GM10266 (cell line): ENCODE results near the gene TNC.

ENCODE experiments used
- DNase-seq: peaks from one replicate; pipeline ENCODE4 v3.0.0; 2012; ENCODE audit errors: extremely low spot score
- CTCF ChIP-seq: IDR thresholded peaks from 2 replicates; pipeline ENCODE4 v1.5.1; 2012; ENCODE audit warnings: mild to moderate bottlenecking, low read depth; ENCODE audit not compliant: control insufficient read depth, insufficient read depth; ENCODE audit errors: missing control alignments

TNC gene

DNA sequence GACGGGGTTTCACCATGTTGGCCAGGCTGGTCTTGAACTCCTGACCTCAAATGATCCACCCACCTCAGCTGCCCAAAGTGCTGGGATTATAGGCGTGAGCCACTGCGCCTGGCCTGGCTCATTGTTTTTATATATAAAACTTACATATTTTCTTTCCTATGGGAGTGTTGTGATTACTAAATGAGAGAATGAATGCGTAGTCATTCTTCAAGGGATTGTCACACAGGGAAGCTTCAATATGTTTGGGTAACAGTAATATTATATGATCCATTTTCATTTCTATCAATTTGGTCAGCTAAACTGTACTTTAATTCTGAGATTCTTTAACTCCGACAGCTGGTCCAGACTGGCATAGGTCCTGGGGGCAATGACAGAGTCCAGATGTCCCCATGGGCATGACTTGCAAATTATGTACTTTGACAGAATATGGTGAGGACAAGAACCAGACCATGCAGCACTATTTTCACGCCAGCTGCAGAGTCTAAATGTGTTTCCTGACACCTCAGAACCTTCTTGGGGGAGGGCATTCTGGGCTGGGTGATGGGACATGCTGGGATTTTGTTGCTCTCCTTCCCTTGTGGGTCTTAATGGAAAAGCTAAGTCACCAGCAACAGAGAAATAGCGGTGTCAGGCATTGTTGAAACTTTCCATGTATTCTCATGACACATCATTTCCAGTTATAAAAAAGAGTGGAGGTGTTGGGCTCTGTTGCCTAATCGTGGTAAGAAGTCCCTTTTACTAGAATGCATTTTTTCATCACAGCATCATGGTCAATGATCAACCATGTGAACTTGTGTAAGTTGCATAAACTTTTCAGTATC is 40.9 kb upstream of the TNC start:
- no peak for TF ChIP-seq CTCF

DNA sequence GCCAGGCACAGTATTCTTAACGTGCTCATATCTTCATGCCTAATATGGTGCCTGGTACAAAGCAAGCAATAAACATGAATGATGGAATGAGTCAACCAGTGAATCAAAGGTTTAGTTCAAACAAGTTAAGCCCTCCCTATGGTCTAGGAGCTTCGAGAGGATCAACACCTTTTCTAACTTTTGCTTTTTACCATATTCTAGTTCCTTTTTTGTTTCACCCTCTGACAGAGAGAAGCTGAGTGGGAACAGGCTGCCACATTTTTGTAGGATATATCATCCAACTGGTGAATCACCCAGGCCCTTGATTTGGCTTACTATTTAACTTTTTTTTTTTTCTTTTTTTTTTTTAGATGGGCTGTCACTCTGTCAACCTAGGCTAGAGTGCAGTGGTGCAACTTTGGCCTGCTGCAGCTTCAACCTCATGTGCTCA is 39.3 kb upstream of the TNC start:
- DNase-seq, result no peak
- TF ChIP-seq CTCF, result no peak

More for the DNA sequence above, 40.9 kb upstream of the TNC start:
- no peak for DNase-seq

GRCh38 chr9:115155037-115155436 is 37.1 kb upstream of the TNC start:
- DNase-seq, result no peak
- no peak for TF ChIP-seq CTCF

GRCh38 chr9:115154617-115155016 is 36.7 kb upstream of the TNC start:
- no peak for DNase-seq
- TF ChIP-seq CTCF, result no peak

GRCh38 chr9:115152281-115152820 is 34.4 kb upstream of the TNC start:
- DNase-seq, result no peak
- no peak for TF ChIP-seq CTCF

DNA sequence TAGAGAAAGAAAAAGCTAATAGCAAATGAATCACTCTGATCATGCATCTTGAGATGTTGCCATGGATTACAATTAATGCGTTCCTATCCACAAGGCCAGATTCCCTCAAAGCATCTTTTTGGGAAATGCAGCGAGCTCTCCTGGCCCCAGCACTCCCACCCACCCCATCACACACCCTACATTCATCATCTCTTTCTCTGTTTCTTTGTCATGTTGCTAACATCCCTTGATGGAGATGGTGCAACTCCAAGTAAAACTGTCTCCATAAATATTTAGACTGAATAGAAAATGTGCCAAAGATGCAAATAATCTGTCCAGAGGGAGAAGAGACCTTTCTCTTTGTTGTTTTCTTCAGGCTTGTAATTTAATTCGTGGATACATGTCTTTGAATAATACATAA is 30.8 kb upstream of the TNC start:
- DNase-seq, result no peak
- TF ChIP-seq CTCF, result no peak

- TF ChIP-seq CTCF, result no peak
- DNase-seq, result no peak
These were observed 28.6 kb upstream of the TNC start for GRCh38 chr9:115146581-115147021.
